NCI-H1048 (cell line): ENCODE results near the gene EFS.
"Not testable (repeated sequence)": the region's sequence is repeated elsewhere in the genome, so short reads cannot be mapped to it uniquely, and the experiment has no call there.

Source experiments
- DNase-seq: peaks from one replicate; lab custom pipeline; 2025; lab: John Stamatoyannopoulos, UW

Gene EFS, protein sequence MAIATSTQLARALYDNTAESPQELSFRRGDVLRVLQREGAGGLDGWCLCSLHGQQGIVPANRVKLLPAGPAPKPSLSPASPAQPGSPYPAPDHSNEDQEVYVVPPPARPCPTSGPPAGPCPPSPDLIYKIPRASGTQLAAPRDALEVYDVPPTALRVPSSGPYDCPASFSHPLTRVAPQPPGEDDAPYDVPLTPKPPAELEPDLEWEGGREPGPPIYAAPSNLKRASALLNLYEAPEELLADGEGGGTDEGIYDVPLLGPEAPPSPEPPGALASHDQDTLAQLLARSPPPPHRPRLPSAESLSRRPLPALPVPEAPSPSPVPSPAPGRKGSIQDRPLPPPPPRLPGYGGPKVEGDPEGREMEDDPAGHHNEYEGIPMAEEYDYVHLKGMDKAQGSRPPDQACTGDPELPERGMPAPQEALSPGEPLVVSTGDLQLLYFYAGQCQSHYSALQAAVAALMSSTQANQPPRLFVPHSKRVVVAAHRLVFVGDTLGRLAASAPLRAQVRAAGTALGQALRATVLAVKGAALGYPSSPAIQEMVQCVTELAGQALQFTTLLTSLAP

DNA sequence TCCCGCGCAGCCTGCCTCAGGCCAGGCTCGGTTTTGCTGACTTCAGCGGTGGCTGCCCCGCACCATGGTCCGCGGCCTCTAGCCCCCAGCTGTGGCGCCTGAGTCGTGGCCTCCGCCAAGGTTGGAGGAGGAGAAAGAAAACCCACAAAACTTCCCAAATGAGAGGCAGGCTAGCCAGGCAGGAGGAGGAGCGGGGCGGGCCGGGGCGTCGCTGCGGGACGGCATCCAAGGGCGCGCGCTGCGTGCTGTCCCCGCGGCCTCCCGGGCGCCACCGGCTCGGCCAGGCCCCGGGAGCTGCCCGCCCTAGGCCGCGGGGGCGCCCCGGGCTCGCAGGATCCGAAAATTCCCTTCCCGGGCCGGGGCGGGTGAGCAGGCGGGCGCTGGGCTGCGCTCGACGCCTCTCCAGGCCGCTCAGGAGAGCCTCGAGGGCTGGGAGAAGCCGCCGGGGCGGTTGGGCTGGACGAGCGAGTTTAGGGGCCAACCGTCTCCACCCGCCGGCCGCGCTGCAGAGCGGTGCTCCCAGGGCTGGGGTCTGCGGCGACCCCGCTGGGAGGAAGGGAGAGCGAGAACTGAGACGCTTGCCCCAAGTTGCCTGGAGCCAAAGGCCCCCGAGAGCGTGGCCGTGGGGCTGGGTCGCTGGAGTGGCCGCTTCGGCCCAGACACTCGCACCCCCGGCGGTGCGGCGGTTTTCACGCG is at the start of gene EFS:
Gene EFS, minus strand, starts transcription at position 137 of the 696 bp plus-strand sequence. CDS start 147 bp downstream, outside the sequence.
- no peak for DNase-seq

DNA sequence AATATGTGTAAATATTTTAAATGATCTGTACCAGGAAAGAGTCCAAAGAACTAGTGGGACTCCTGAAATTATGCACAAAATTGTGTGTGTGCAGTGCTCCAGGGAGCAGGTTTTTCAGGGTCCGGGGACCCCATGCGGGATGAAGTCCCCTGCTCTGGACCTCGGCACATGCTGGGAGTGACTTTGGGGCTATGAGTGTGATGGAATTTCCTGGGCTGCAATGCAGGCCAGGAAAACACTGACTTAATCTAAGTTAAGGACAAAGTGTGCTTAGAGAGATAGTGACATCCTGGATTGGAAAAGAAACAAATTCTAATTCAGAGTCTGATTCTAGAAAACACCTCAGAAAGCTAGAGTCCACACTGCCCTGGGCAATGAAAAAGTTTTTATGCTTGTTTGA is 49.3 kb upstream of the EFS start:
- DNase-seq = no peak

DNA sequence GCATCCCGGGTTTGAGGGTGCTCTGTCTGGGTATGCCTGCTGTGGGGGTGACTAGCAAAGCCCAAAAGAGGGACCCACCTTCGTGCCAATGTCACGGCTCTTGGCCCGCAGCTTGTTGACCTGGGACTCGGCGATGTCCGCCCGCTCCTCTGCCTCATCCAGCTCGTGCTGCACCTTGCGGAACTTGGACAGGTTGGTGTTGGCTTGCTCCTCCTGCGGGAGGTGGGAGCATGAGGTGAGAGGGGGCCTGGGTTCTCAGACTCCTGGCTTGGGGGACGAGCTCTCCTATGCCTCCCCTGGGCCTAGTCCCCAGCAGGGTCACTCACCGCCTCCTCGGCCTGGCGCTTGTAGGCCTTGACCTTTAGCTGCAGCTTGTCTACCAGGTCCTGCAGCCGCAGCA is 48.7 kb upstream of the EFS start:
- no peak for DNase-seq

DNA sequence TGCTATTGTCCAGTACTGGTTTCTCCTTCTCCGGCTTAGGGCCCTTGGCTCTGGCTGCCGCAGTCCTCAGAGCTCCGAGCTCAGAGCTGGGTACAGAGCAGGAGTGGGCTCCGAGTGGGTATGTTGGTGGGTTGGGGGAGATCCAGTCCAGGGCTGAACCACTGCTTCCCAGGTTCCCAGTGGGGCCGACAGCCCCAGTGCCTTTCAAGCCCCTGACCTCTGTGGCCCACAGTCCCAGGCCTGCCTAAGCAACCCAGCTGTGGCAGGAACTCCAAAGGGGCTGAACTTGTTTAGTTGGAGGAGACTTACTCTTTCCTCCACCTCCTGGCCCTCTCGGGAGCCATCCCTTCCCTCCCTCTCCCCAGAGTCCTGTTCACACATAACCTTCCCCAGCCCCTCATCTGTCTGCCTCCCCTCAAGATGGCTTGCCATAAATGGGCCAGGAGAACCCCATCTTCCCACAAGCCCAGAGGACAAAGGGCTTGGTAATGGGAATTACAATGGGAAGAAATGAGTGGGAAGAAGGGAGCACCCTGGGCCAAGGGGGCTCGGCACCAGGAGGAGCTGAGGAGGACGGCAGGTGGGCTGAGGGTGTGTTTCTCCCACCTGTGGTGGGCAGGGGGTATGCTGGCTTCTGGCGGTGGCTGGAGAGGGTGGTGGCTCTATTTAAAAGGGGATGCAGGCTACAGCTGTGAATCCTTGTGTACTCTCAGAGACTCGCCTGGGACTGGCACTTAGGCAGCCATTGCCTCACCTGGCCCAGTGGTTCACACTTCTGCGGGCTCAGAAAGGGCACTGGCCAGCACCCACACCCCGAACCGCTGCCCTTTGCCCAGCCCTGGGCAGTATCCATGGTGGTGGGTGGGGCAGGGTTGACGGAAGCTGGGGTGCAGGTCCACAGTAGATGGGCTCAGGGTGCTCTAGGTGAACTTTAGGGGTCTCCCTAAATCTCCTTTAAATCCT is 46.9 kb upstream of the EFS start:
- DNase-seq = no peak

DNA sequence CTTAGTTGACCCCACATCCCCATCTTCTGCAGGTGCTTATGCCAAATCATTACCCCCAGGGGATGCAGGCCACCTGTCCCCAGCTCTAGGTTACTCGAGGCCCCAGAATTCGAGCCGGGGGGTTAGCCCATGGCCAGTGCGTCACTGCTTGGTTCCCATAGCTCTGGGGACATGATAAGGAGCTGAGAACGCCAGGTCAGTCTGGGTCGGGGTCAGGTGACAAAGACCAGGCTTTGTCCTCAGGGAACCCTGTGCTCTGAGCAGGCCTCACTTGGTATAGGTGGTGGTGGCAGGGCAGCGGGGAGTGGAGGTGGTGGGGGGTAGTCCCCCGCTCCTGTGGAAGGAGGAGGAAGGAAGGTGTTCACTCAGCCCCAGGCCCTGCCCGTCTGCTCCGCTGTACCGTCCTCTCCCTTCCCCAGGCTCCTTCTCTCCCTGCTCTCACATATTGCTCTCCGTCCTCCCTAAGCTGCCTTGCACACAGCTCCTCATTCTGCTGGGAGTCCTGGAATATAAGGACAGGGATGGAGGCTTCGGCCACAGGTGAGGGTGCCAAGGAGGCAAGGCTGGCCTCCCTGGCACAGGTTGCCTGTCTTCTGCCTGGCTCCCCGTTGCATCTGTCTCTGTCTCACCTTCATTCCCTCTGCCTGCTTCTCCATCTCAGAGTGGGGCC is 45.1 kb upstream of the EFS start:
- DNase-seq = no peak

DNA sequence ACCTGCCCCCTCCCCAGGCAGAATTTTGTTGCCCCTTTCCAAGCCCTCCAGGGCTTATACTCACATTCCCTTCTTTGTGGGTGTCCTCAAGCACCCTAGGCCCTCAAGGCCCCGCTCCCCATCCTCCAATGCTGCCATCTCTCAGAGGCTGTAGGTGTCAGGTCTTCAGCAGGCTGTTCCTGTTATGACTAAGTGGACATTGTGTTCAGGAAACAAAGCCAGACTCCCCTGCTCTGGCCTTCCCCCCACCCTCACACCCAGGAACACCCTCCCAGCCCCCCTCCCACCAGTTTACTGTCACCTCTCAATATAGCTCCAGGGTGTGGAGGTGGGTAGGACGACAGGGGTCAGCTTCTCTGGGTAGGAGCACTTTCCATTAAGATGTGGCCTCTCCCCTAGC is 44.5 kb upstream of the EFS start:
- DNase-seq = no peak

DNA sequence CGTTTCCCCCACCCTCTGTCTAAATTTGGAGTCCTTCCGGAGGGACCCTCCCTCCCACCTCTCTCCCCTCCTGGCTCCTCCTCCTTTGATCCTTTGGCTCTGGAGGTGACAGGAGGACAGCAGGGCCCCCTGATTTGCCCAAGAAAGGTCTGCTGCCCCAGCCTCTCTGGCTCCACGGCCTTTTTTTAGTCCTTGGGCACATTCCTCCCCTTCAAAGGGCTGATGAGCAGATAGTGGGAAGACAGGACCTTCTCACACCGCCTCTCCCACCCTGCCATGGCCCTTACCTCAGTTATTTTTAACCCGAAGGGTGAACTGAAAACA is 43.3 kb upstream of the EFS start:
- DNase-seq = no peak

DNA sequence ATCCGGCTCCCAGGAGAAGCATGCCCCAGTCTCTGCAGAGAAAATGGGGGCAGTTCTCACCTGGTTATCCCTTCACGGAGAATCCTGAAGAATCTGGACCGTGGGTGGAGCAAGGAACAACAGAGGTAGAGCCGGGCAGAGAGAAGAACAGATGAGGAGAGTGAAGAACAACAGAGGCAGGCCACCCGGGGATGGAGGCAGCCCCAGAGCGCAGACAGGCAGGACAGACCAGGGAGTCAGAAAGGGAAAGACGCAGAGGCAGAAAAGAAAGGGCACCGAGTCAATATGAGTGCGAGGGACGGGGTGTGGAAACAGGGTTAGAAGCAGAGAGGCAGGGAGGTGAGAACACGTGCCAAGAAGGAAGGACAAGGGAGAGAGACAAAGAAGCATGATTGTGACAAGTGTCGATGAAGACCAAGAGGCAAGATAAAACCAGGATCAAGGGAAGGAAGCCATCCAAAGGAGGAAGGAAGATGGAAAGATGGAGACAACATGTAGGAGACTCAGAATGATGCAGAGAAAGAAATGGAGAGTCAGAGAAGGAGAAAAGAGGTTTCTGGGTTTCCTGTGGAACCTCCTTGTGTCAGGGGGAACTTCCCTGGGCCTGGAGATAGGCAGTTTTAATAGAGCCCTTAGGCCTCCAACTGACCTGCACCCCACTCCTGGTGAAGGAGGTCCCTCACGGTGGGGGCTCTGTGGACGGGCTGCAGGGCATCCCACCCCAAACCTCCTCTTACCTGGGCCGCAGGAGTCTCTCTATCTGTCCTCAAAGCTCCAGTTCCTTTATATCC is 42.7 kb upstream of the EFS start, which contains the start of gene MYH6:
Gene MYH6, minus strand, starts transcription at position 758 of the 791 bp plus-strand sequence. CDS start 1,050 bp downstream, outside the sequence.
- no peak for DNase-seq

DNA sequence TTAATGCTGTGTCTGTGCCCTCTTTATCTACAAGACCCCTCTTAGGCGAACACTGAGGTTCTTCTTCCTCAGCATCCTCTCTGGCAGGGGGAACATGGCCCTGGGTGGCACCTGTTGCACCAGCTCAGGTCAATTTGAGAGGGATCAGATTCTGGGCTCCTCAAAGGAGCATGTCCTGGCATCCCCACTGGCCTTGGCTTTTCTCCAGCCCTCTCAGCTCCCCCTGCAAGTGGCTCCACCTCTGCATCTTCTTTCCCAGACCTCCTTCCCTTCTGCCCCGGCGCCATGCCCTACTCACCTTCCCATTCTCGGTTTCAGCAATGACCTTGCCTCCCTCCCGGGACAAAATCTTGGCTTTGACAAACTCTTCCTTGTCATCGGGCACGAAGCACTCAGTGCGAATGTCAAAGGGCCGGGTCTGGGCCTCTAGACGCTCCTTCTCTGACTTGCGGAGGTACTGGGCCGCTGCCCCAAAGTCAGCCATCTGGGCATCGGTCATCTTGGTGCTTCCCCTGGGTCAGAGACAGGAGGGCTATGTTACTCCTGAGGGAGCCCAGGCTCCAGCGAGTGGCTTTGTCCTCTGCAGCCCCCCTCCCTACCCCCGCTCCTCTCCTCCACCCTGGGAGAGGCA is 41.9 kb upstream of the EFS start:
- DNase-seq = no peak

DNA sequence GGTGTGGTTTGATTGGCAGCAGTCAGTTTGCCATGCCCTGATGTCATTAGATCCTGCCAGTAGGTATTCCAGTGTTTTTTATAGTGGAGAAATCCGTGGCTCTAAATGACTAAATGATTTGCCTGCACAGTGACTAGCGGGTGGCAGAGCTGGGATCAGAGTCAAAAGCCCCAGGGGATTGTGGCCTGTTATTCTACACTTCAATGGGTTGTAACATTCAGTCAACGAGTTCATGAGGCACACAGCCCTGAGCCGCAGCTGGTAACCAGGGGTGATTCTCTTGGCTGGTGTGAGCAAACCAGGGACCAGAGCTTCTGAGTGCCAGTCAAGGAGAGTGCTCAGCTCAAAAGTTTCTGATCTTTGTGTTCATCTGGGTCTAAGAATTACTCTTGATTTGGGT is 41.3 kb upstream of the EFS start:
- DNase-seq = no peak

DNA sequence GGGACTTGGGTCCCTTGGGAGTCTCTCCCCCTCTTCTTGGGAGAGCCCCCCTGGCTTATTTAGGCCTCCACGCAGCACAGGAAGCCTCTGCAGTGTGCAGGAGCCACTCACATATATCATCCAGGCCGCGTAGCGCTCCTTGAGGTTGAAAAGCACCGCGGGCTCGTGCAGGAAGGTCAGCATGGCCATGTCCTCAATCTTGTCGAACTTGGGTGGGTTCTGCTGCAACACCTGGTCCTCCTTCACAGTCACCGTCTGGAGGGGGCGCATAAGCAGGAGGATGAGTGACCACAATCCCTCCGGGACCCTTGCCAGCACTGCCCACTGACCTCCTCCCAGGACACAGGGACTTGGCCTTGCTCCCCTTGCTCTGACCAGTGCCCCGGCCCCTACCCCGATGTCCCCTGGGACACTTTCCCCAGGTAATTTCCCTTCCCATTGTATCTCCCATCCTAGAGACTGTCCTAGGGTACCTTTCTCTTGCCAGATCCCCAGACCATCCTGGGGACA is 40.6 kb upstream of the EFS start:
- DNase-seq = no peak

DNA sequence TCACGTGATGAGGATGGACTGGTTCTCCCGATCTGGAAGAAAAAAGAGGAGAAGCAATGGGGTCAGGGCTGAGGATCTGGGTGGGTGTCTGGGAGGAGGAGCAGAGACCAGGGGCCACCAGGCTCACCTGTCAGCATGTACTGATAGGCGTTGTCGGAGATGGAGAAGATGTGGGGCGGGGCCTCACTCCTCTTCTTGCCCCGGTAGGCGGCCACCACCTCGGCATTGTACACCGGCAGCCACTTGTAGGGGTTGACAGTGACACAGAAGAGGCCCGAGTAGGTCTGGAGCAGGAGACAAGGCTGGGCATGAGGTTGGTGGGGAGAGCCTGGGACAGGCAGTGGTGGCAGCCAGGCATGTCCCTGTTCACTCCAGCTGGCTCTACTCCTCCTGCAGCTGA is 40.1 kb upstream of the EFS start:
- no peak for DNase-seq

DNA sequence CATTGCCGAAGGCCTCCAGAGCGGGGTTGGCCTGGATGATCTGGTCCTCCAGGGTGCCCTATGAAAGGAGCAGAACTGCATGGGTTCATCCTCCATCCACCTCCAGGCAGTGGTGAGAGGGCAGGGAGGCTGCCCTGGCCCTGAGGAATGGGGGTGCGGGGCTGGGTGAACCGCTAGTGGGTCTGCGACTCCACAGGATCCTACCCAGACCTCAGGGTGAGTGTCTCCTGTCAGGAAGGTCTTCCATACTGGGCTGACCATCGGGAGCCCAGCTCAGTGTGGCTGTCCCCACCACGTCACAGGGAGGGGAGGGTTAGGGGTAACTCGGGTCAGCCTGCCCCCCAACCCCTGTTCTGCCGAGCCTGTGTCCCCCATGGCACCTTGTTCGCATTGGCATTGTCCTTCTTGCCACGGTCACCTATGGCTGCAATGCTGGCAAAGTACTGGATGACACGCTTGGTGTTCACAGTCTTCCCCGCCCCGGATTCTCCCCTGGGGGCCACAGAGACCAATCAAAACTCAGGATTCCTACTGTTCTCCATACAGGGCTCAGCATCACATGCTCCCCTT is 39.4 kb upstream of the EFS start:
- no peak for DNase-seq

DNA sequence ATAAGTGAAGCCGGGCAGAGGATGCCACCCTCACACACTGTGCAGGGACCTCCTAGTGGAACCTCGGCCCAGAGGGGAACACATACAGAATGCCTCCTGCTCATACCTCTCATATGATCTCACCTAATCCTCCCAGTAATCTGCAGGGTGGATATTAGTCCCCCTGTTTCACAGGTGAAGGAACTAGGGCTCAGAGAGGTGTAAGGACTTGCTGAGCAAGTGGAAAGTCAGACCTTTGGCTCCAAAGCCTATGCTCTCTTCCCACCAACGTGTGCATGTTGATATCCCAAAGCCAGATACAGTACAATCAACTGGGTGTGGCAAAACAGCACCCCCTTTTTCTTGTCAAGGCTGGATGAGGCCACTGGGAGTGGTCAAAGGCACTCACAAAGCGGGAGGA is 38.9 kb upstream of the EFS start:
- DNase-seq = no peak

DNA sequence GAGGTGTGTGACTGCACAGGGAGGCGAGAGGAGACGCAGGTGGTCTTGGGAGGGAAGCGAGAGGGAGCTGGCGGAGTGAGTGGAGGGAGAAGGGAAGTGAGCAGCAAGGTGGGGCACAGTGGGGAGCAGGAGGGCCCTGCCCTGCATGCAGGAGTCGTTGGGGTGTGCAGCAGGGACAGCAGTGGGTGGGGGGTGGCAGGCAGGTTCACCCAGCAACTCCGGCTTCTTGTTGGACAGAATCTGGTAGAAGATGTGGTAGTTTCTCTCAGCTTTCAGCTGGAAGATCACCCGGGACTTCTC is 38.1 kb upstream of the EFS start:
- no peak for DNase-seq

DNA sequence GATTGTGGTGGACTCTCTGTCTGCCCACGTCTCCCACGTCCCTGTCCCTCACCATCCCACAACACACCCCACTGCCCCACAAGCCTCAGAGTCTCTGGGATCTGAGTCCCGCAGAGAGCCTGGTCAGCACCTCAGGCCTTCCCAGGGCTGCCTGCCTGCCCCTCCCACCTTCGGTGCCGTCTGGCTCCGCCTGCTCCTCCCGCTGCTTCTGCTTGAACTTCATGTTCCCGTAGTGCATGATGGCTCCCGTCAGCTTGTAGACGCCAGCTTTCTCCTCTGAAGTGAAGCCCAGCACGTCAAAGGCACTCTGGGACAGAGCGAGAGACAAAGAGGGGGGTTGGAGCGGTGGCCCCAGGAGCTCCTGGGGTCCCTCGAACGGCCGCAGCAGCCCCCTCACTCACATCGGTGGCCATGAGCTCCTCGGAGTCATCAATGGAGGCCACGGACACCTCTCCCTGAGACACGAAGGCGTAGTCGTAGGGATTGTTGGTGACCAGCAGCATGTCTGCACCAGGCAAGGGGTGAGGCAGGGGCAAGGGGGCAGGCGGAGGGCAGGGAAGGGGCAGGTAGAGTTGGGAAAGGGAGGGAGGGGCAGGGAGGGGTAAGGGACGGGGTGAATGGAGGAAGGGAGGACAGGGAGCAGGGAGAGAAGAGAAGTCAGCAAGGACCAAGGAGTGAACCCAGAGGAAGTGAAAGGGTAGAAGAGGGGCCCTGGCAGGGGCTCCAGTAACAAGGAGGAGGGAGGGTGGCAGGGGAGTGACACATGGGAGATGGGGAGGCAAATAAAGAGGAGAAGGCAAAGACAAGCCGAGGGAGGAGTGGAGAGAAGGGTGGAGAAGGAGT is 37.5 kb upstream of the EFS start:
- DNase-seq = no peak

DNA sequence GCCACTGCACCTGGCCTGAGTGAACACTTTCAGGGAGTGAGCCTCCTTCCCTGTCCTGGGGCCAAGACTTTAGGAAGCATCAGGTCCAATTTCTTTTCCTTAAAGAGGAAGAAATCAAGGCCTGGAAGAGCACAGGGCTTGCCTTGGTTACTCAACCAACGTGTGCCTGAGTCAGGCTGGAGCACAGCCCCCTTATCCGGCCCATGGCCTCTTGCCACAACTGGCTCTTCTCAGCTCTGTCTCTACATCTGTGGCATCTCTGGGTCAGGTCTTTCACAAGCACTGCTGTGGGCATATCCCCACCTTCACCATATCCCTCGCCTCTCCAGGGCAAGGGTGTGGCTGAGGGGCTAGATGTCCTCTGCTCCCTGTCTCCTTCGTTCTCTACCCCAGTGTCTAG is 36.3 kb upstream of the EFS start:
- no peak for DNase-seq

DNA sequence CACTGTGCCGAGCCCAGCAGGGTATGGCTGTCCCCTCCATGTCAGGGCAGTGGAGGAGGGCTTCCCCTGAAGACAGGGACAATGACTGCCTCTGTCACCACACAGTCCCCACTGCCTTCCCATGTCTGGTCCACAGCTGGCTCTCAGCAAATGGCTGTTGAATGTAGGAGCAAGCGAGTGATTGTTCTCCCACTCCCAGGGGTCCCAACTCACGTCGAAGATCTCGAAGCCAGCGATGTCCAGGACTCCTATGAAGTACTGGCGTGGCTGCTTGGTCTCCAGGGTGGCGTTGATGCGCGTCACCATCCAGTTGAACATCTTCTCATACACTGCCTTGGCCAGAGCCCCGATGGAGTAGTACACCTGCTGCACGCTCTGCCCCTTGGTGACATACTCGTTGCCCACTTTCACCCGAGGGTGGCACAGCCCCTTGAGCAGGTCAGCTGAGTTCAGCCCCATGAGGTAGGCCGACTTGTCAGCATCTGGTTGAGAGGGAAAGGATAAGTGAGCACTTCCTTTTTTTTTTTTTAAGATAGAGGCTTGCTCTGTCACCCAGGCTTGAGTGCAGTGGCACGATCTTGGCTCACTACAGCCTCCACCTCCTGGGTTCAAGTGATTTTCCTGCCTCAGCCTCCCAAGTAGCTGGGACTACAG is 35.7 kb upstream of the EFS start:
- DNase-seq = not testable (repeated sequence)
